Brain microvascular endothelial cell (primary cell): Measurements from ENCODE around the gene NTNG1.

Experiments
- DNase-seq: peaks from one replicate; pipeline ENCODE4 v3.0.0-alpha.2; 2020
- H3K27ac ChIP-seq: fragments of 250-450 bp; sonication (Bioruptor Pico); 2 replicates; pipeline ENCODE4 v1.5.1; 2020; ENCODE audit warnings: mild to moderate bottlenecking, moderate library complexity
- H3K27me3 ChIP-seq: fragments of 250-450 bp; sonication (Bioruptor Pico); replicated peaks from 2 replicates; pipeline ENCODE4 v1.5.1; 2020; ENCODE audit warnings: mild to moderate bottlenecking
- H3K36me3 ChIP-seq: fragments of 250-450 bp; sonication (Bioruptor Pico); replicated peaks from 2 replicates; pipeline ENCODE4 v1.5.1; 2020; ENCODE audit warnings: mild to moderate bottlenecking
- H3K4me3 ChIP-seq: 2 replicates; pipeline ENCODE4 v1.5.1; 2011; ENCODE audit warnings: low read depth, mild to moderate bottlenecking, control low read depth, low read length, moderate library complexity
- CTCF ChIP-seq: IDR thresholded peaks from 2 replicates; pipeline ENCODE4 v1.5.1; 2011; ENCODE audit warnings: low read depth, mild to moderate bottlenecking, moderate library complexity, low read length, control low read depth, inconsistent platforms; ENCODE audit errors: missing control alignments
- in situ Hi-C: cut with HindIII; loops from 2 replicates; pipeline ENCODE4 v1.10.0; 2017; ENCODE audit warnings: low sequenced_read_pairs, low pct_ligation_motif_present

Gene NTNG1

GRCh38 chr1:107467286-107467685 lies 326.4 kb downstream of the NTNG1 start:
- Histone ChIP-seq H3K27me3 (no peaks in the 10 kb centered on the region), H3K36me3 (no peaks in the 10 kb centered on the region), H3K27ac (no peak overlapping the region), H3K4me3 (no peak overlapping the region)
- in situ Hi-C loops = no loop called here
- no peak for TF ChIP-seq CTCF
- no peak for DNase-seq

GRCh38 chr1:107467811-107468210 lies 327.0 kb downstream of the NTNG1 start:
- no peak for TF ChIP-seq CTCF
- H3K27ac ChIP-seq = no peak overlapping the region
- H3K4me3 ChIP-seq = no peak overlapping the region
- H3K27me3 ChIP-seq = no peaks in the 10 kb centered on the region
- no peak for DNase-seq
- in situ Hi-C loops = no loop called here
- H3K36me3 ChIP-seq = no peaks in the 10 kb centered on the region

- Histone ChIP-seq H3K27me3 (no peaks in the 10 kb centered on the region), H3K36me3 (no peaks in the 10 kb centered on the region), H3K27ac (no peak overlapping the region), H3K4me3 (no peak overlapping the region)
- in situ Hi-C loops = no loop called here
- DNase-seq = no peak
- no peak for TF ChIP-seq CTCF
Observed at GRCh38 chr1:107473065-107473464, 332.2 kb downstream of the NTNG1 start.

DNA sequence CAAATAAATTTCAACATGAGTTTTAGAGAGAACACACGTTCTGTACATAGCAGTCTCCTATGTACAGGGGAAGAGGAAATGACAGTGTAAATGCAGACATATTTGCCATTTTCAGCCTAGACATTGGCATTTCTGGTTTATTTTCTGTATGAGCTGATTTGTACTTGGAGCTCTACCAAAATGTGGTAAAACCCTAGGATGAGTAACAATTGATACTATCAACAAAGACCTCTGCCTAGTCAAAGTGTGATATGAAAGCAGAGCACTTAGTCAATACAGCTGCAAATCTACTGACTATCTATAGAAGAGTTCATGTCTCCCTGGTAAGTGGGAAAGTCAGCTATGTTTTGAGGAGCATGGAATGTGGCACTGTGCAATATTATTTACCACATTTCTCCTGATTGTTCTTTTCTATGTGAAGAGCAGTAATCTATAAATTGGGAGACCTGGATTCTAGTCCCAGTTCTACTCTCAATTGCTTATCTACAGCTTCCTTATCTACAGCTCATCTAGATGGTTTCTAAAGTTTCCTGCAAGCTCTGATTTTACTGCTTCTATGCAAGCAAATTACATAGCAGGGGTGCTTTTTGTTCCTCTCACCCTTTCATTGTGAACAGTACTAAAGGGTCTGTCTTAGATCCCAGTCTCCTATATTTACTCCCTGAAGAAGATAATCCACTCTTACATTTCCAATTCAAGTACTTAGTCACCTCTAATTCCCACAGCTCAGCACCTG lies 334.2 kb downstream of the NTNG1 start:
- H3K4me3 ChIP-seq = no peak overlapping the region
- H3K36me3 ChIP-seq = no peaks in the 10 kb centered on the region
- in situ Hi-C loops = no loop called here
- no peaks in the 10 kb centered on the region for H3K27me3 ChIP-seq
- no peak overlapping the region for H3K27ac ChIP-seq
- no peak for DNase-seq
- TF ChIP-seq CTCF = no peak

GRCh38 chr1:107477233-107477632 lies 336.4 kb downstream of the NTNG1 start:
- H3K27me3 ChIP-seq = no peaks in the 10 kb centered on the region
- peak; percentile 31 for TF ChIP-seq CTCF
- H3K4me3 ChIP-seq = no peak overlapping the region
- H3K36me3 ChIP-seq = no peaks in the 10 kb centered on the region
- DNase-seq = no peak
- in situ Hi-C loops = no loop called here
- no peak overlapping the region for H3K27ac ChIP-seq

GRCh38 chr1:107479865-107480350 lies 339.1 kb downstream of the NTNG1 start:
- no peak overlapping the region for H3K4me3 ChIP-seq
- no peaks in the 10 kb centered on the region for H3K27me3 ChIP-seq
- in situ Hi-C loops = no loop called here
- no peak for DNase-seq
- H3K36me3 ChIP-seq = no peaks in the 10 kb centered on the region
- TF ChIP-seq CTCF = no peak
- H3K27ac ChIP-seq = no peak overlapping the region
